SHP77 treated with DMSO at 0.1 percent for 48 hours (cell line): ENCODE measurements around the gene CLTCL1.

Experiments
- DNase-seq: peaks from one replicate; lab custom pipeline; 2025; lab: John Stamatoyannopoulos, UW

CLTCL1 gene

DNA sequence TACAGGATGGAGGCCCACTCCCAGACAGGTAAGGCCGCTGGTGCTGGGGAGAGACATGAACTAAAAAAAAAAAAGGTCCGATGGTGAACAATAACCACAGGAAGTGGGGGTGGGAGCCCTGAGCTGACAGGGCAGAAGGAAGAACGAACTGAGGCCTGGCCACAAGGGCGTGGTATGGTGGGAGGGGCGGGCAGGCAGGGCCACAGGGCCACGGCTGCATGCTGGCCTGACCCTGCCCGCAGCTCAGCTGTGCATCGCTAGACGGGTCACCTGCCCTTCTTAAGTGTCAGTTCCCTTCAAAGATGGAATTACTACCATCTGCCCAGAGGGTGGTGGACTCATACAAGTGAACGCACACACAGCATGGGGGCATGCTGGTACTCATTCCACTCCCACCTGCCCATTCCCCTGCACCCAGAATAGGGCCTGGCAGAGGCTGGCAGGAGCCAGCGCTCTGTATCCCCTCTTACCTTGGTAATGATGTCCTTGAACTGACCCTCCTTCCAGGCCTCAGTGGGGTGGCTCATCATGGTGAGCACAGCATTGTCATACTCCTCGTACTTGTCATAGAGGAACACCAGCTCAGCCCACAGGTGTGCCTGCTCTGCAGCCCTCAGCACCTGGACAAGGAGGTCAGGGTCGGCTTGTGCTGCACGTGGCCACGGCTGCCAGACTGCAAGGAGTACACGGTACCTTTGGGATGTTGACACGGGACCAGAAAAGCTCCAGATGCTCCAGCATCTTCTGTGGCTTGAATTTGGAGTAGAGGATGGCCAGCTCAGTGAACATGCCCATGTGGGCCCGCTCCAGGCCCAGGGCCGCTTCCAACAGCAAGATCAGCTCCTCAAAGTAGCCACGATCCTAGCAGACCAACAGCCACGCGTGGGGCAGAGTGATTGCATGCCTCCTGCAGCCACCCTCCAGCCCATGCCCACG, 95.5 kb downstream of the CLTCL1 start:
- DNase-seq: no peak

DNA sequence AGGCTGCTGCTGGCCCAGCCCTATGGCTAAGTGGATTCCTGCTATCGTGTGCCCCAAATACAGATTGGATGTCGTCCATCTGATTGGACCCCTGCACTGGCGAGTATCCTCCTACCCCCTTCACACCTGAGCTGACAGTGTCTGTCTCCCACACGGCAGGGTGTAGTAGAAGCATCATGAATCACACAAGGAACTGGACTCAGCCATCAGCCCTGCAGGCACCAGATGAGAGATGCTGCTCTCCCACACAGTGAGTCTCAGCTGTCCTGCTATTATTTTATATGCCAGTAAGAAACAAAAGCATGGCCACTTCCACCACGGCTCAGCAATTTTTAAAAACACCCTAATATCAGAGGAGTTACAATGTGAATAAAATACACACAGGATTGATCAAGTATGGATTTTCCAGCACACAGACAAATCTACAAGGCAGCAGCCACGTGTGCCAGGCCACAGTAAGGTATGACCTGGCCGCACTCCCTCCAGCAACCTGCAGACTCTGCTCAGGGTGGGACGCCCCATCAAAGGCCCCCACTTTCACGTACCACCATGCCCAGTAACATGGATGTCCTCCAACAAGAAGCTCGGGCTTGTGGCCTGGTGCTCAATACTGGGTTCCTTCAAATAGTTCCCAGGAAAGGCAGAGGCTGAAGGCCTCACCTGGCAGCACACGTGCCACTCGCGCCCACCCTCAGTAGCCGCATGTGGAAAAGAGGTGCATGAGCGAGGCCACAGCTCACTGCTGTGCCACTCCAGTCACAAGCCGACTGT, 96.6 kb downstream of the CLTCL1 start:
- no peak for DNase-seq

DNA sequence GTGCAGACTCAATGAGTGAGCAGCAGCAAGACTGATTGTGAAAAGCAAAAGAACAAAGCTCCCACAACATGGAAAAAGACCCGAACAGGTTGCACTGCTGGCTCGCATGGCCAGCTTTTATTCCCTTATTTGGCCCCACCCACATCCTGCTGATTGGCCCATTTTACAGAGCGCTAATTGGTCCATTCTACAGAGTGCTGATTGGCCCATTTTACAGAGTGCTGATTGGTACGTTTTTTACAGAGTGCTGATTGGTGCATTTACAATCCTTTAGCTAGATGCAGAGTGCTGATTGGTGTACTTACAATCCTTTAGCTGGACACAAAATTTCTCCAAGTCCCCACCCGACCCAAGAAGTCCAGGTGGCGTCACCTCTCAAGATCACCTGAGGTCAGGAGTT, 97.6 kb downstream of the CLTCL1 start:
- DNase-seq: no peak

DNA sequence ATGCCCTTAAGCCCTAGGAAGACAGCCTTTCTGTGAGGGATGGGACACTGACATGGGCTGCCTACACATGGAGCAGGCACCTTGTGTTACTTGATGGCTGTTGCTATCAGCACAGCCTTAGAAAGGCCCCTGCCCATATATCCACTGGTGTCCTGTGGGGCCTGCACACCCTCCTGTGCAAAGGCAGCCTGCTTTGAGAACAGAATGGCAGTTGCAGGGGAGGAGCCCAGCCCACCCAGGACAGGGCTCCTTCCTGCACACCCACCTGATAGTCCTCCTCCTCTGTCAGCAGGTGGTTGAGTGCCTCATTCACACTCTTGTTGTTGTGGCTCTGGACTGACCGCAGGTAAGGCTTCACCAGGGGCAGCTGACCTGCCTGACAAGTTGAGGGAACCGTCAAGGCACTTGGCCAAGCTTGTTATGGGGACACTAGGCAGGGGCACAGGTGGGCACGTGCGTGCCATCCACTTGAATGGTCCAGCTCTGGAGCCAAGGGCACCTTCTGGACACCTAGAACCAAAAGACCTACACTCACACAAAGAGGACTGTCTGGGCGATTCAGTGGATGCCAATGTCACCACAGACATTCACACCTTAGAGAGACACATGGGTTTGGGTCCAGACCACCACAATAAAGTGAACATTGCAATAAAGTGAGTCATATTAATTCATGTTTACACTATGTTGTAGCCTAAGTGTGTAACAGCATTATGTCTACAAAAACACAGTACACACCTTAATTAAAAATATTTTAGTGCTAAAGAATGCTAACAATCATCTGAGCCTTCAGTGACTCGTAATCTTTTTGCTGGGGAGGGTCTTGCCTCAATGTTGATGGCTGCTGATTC, 103.6 kb downstream of the CLTCL1 start:
- no peak for DNase-seq

DNA sequence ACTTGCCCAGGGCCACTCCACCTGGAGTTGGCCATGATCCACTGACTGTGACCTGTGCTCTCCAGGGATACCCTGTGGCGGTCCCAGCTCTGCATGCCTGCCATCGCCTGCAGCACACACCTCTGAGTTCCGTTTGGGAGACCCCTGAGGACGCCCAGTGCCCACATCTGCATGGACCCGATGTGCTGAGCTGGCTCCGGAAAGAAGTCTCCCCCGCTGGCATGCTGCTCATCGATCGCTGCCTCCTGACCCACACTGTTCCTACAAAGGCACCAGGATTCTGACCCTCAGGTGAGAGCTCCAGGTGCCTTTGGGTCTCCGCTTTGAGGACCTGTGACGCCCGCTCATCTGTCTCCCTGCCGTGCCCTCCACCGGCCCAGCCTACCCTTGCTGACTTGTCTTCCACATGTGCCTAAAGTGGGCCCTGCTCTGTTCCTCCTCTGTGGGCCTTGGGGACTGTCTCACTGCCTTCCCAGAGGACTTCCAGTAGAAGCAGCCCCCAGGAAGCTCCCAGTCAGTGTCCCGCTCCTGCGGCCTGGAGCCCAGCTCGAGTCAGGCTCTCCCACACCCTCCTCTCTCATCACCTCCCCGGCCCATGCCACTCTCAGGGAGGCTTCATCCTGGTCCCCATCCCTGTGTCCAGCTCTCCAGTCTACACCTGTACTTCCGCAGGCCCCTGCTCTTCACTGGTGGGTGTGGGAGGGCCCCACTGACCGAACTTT, 107.1 kb downstream of the CLTCL1 start:
- DNase-seq: no peak

DNA sequence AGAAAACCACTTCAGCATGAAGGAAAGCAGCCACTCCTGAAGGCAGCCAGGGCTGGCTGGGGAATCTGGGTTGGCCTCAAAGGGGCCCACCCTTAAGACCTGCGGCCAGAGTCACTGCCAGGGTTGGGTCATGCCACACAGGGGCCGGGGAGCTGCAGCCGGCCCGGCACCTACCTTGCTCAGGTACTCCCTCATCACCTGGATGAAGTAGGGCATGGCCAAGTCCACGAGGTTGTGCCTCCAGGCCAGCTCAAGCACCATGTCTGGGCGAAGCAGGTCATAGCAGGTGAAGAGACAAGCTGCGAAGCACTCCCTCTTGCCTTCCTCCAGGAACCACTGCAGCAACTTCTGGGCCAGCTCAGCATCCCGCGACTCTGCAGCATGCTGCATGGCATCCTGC, 108.3 kb downstream of the CLTCL1 start:
- no peak for DNase-seq

DNA sequence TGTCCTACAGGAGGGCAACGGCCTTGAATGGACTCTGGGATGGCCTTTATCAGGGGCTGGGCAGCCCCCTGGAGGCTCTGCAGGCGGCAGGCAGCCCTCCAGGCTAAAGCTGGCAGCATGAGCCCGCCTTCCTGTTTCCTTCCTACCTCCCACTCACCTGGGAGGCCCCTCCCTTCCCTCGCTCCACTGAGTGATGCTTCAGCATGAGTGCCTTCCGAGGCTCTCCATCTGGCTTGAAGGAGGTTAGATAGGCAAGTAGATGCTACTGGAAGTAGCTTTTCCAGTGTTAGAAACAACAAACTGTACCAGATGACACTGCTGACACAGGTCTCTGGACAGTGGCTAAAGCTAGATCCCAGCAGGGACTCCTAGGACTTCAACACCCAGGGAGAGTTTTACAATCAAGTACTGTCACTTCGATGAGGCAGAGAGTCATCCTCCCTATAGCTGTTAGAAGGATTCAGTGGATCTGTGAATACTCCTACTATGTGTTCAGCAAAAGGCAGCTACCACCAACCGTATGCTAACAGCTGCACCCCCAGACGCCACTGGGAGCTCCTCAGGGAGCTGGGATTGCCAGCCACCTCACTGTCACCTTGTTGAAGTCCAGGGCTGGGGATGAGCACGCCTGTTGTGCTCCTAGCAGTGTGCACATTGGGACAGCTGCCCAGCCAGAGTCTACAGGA, 108.9 kb downstream of the CLTCL1 start:
- DNase-seq: no peak

DNA sequence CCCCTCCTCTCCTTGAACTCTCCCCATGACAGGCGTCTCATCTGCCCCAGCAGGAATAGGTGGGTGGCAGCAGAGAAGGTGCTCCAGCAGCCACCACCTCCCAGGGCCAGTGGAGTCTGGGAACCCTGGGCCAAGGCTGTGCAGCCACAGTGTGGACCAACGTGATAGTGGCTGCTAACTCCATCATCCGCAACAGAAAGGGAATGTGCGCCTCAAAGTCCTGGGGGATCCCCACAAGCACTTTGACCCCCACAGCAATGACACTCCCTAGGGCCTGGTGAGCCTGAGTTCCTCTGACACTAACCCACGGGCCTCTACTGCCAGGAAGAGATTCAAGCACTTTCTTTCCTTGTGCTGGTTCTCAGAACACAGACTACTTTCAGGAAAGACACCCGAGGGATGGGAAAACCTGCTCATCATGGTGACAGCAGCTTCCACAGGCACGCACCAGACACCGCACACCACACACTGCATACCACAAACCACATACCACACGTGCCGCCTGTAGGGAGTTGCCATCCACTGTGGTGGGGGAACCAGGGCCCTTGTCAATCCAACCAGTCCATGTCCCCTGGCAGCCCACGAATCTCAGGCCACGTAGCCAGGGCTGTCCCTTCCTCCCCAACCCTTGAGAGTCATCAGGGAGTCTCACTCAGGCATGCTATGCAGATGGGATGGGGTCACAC, 109.6 kb downstream of the CLTCL1 start:
- DNase-seq: no peak

DNA sequence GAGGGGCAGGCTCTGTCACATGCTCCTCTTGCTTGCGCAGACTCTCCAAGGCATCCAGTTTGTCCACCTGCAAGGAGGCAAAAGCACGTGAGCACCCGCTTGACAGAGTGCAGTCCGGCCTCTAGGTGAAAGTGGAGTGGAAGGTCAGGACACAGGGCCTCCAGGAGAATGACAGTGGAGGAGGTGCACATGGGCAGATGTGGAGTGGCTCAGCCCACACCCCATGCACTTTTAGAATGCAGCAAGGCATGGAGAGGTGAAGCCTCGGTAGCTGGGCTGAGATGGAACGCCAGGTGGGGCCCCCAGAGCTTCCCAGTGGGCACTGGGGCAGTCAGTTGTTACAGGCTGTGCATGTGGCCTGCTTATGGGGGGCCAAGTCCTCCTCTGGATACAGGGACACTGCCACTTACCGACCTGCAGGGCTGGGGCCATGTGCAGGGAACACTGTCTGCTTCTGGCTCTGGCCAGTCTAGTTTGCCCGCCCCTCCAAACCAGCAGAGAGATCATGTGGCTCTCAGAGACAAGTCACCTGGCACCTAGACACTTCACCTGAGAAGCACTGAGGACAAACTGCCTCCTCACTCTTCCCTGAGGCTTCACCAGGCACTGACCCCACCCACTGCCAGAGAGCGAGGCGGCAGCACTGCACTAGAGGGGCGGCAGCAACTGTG, 110.6 kb downstream of the CLTCL1 start:
- DNase-seq: no peak

DNA sequence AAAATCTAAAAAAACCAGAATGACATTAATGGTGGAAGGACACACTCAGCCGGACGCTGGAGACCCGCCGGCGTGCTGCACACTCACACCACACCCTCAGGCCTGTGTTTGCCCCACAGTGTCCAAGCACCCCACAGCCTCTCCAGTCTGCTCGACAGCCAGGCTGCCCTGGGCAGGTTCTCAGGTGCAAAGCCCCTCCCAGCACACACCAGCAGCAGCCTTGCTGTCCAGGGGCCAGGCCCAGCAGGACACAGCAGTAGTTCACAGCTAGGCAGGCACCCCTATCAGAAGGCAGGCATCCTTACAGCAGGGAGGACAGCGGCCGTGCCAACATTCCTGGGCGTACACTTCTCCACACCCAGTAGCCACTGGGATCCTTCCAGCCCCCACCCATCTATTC, 111.3 kb downstream of the CLTCL1 start:
- DNase-seq: no peak

DNA sequence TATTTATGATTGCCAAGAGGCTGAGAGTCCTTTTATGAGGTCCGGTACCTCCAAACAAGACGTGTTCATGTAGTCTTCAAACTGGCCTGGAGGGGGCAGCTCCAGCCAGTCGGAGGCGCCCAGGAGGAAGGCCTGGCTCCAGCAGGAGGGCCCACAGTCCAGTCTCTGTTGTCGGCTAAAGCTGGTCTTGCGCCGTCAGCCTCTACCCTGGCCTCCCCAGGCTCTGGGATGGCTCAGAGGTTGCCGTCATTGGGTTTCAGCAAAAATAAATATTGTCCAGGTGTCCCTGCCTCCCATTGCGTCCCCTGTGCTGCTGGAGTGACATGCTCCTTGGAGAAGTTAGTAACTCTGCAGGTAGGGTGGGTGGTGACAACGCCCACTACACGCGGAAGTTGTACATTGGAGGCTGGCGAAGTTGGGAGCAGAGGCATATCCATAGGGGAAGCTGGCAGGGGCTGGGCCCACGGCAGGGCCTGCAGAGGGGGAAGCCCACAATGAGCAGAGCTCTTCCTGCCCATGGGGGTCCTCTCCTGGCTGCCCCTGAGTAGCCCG, 111.9 kb downstream of the CLTCL1 start:
- DNase-seq: peak; percentile 48

DNA sequence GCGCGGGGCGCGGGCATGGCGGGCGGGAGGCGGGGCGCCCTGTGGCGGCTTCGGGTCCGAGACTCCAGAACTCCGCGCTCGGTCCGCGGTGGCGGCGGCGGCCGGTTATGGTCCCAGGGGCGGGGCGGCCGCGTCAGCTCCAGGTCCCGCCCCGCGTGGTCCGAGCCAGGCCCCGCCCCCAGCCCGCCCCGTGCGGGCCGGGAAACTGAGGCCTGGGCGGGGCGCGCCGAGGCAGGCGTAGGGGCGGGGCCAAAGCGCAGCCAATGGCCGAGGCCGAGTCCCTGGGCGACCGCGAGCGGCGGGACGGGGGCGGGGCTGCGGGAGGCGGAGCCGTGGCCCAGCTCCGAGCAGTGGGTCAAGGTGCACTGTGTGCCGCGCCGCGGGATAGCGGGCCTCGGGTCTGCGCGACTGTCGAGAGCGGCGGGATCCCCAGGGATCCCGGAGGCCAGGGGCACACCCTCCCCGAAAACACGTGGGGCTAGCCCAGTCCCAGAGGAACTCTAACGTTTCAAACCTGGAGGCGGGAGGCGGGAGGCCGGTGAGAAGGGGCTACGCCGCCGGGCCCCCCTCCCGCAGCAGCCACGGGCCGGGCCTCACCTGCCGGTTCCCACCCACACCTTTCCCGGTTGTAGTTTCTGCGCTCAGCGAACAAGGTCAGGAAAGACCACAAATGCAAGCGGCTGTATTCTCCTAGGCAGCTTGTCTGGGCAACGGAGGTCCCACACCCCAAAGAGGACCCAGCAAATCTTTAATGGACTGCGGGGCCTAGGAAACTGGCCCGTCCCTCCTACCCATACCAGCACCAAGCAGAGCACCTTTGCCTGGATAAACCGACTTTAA, 112.6 kb downstream of the CLTCL1 start, which contains the start of gene SLC25A1:
Gene SLC25A1 (minus strand): TSS at position 80 of the 840 bp plus-strand sequence. CDS start 63 bp downstream, at position 17.
- DNase-seq: peak; percentile 42

DNA sequence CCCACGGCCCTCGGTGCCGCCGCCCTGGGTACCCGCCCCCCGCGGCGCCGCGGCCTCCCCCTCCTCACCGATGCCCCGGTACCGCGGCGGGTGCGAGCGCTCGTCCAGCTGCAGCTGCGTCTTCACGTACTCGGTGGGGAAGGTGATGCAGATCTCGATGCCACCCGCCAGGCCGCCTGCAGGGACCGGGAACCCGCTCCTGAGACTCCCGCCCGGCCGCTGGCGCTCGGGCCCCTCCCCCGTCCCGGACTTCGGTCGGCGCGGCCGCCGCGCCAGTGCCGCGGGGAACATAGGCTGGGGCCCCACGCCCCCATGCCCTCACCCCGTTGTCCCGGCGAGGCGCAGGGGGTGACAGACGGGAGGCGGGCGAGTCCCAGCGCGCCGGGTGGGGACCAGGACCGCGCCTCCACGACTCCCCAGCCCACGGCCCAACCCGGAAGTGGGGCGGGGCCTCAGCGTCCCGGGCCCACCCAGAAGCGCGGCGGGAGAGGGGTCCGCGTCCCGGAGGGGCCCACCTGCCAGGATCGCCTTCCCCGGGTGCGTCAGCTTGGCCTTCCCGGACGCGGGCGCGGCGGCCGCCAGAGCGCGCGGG, 113.4 kb downstream of the CLTCL1 start:
- no peak for DNase-seq

DNA sequence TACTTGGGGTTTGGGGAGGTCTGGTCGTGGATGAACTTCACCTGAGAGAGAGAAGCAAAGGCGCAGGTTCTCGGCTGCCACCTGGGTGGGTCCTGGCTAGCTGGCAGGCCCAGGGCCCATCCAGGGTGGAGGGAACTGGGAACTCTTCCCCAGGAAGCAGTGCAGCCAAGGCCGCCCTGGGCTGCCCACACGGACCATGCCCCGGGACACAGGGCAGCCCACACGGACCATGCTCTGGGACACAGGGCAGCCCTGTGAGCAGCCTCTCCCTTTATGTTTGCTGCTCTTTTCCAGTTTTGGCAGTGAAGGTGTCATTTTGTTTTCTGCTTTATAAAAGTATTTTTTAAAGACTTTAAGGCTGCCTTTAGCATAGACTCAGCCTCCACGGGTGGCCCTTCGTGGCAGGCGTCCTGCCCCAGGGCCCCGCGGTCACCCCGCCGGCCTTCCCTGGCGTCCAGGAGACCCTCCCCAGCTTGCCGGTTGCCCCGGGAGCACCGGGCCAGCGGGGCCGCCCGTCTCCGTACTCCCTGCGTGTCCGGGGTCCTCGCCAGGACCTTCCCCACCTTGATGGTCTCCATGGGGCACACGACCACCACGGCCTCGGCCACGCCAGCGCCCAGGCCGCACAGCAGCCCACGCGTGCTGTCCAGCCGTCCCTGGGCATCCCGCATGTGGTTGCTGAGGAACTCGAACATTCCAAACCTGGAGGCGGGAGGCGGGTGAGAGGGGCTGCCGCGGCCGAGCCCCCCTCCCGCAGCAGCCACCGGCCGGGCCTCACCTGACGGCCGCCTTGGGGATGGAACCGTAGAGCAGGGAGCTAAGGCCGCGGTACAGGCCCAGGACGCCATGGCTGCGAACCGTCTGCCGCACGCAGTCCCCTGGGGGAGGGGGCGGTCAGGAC, 114.1 kb downstream of the CLTCL1 start:
- no peak for DNase-seq

DNA sequence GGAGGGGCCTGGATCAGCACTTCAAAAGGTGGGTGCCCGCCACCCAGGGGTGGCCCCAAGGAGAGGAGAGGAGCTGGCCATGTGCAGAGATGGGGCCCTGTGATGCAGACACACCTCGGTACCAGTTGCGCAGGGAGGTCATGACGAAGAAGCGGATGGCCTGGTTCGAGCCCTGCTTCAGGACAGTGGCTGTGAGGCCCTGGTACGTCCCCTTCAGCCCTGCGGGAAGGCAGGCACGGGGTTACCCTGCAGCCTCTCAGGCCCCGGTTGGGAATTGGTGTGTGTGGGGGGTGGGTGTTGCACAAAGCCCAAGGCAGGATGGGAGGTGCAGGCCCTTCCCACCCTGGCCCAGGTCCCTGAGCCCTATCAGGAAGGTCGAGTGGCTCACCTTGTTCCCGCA, 114.8 kb downstream of the CLTCL1 start:
- no peak for DNase-seq

DNA sequence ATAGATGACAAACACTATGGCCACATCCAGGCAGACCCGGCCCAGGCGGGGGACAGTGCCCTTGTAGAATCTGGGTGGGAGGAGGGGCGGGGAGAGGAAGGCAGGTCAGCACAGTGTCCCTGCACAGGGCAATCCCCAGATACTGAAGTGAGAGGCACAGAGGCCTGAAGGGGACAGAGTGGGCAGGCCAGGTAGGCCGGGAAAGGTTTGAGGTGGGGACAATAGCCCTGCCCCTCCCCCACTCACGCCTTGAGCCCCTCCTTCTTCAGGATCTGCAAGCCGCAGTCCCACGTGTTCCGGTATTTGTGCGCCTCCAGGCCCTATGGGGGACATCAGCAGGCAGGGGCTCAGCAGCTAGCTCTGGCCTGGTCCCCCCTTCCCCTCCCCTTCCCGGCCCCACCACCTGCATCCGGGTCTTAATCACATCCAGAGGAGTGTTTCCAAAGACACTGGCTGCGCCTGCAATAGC, 115.3 kb downstream of the CLTCL1 start:
- DNase-seq: no peak
